T-helper 22 cell (primary cell): ENCODE results near the gene RFX8.

Experiments used
- DNase-seq: peaks from one replicate; pipeline ENCODE4 v3.0.0-alpha.2; 2020; ENCODE audit warnings: low read depth

RFX8 gene

DNA sequence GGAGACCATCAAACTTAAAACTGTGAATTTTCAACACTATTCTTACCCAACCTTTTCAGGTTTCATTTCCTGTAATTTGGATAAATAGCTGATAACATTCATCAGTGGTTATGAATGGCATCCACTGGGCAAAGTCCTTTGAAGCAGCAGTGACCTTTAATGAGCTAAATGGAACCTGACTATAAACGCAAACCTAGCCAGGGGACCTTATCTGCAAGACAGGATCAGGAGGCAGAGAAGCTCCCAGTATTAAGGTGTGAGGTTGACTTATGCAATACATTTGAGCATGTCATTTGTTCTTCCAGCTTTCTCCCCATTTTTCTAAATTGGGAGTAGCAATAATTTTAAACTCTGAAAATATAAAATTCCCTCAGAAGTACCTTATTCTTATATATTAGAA lies 126.0 kb downstream of the RFX8 start:
- no peak for DNase-seq
